ENCODE results near the gene TRAK1.

TRAK1 gene

GRCh38 chr3:42123824-42124658 is 32.9 kb downstream of the TRAK1 start:
- DNase-seq (ENCODE audit: low read depth in 3 of 3): no peak

- no peak for DNase-seq (ENCODE audit: low read depth in 3 of 3)
These were observed 36.1 kb downstream of the TRAK1 start for GRCh38 chr3:42127226-42127625.

GRCh38 chr3:42128526-42128925 is 37.4 kb downstream of the TRAK1 start:
- no peak for DNase-seq (ENCODE audit: low read depth in 3 of 3)

- no peak for DNase-seq (ENCODE audit: low read depth in 3 of 3)
These were observed 38.1 kb downstream of the TRAK1 start for GRCh38 chr3:42129014-42129953.

DNA sequence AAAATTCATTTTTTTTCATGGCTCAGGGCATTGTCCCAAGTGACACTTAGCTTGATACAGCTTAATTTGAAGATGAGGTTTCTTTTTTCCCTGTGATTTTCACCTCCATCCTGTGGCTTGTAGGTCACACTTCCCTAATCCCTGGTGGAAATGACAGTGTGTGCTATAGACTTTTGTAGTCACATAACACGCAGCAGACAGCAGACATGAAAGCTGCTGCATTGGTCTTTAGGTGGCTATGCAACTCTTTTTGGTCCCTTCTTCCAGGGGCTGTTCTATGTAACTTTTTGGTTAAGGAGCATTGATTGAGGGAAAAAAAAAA is 38.8 kb downstream of the TRAK1 start:
- no peak for DNase-seq (ENCODE audit: low read depth in 3 of 3)

- no peak for DNase-seq (ENCODE audit: low read depth in 3 of 3)
These were observed 39.3 kb downstream of the TRAK1 start for GRCh38 chr3:42130329-42131070.

- no peak for DNase-seq (ENCODE audit: low read depth in 3 of 3)
These were observed 42.5 kb downstream of the TRAK1 start for GRCh38 chr3:42133500-42134298.

- DNase-seq (ENCODE audit: low read depth in 3 of 3): no peak
These were observed 43.8 kb downstream of the TRAK1 start for GRCh38 chr3:42134867-42135464.

- DNase-seq (ENCODE audit: low read depth in 3 of 3): no peak
These were observed 48.7 kb downstream of the TRAK1 start for GRCh38 chr3:42139621-42140453.

GRCh38 chr3:42140665-42141203 is 49.6 kb downstream of the TRAK1 start:
- no peak for DNase-seq (ENCODE audit: low read depth in 3 of 3)

GRCh38 chr3:42143440-42143839 is 52.3 kb downstream of the TRAK1 start:
- no peak for DNase-seq (ENCODE audit: low read depth in 3 of 3)

- DNase-seq (ENCODE audit: low read depth in 3 of 3): no peak
These were observed 53.1 kb downstream of the TRAK1 start for GRCh38 chr3:42144209-42144608.

DNA sequence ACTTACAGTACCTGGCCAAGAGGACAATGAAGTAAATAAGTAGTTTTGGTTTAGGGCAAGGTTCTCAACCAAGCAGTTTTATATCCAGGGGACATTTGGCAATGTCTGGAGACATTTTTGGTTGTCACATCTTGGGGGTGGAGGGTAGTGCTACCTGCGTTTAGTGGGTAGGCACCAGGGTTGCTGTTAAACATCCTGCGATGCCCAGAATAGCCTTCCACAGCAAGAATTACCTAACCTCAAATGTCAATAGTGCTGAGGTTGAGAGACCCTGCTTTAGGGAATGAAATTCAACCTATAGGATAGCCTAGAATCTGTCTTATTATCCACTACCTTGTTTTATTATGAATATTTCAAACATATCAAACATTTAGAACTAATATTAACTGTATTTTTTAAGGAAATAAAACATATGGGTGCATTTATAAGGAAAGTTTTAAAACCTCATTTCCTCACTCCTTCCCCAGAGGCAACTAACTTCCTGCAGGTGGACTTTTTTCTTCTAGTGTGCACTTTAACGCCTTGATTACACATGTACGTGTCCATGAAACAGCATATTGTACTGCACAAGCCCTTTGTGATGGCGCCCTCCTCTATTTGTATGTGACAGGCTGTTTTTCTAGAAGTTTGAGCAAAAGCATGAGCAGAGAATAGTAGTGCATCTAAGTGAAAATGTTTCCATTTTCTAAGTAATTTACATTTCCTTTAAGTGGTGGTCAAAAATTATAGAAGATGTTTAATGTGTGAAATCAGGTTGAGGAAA is 57.1 kb downstream of the TRAK1 start:
- no peak for DNase-seq (ENCODE audit: low read depth in 3 of 3)

DNA sequence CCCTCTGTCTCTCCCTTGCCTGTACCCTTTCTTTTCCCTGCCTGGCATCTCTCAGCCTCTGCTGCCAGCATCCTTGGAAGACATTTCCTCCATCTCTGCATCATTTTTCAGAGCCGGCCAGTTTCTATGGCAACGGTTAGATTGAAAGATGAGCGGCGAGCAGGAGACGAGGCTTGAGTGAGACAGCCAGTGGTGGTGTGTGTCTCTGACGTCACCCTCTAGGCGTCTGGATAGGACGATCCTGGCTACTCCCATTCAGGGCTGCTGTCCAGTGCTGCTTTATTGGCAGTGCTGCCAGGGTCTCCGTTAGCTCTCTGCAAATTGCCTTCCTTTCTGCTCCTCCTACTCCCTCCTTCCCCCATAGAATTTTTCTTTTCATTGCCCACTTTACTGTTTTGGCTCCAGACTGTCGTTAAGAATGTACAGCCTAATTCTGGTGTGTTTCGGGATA is 57.9 kb downstream of the TRAK1 start:
- no peak for DNase-seq (ENCODE audit: low read depth in 3 of 3)

GRCh38 chr3:42149532-42149931 is 58.4 kb downstream of the TRAK1 start:
- DNase-seq (ENCODE audit: low read depth in 3 of 3): no peak

DNA sequence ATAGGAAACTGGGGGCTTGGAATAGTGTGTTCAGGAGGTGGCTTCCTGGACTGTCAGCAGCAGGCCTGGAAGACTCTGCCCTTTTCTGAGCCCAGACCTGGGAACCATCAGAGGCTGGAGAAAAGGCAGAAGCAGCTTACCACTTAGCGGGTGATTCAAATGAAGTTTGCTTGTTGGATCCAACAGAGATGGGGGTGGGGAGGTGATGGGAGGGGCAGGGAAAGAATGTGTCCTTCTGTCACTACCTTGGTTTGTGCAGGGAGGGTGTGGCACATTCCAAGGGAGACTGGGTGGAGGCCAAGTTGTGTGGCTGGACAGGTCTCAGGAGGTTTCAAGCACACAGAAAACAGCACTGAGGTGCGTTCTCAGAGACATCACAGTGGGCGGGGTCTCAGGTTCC is 58.8 kb downstream of the TRAK1 start:
- no peak for DNase-seq (ENCODE audit: low read depth in 3 of 3)

GRCh38 chr3:42151596-42152168 is 60.5 kb downstream of the TRAK1 start:
- DNase-seq (ENCODE audit: low read depth in 3 of 3): no peak

DNA sequence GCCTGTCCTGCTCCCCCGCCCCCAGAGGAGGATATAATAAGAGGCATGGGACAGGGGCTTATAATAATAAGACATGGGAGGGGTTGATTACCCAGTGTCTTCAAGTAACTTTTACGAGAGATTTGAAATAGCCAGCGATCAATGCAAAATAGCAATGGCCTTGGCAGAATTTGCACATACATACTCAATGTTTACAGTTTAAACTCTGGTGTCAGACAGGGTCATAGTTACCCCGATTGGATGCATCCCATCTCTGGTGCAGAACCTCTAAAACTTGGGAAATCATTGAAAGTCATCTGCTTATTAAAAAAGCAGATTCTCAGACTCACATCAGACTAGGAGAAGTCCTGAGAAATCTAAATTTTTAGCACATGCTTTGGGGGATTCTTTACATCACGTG is 61.0 kb downstream of the TRAK1 start:
- no peak for DNase-seq (ENCODE audit: low read depth in 3 of 3)

DNA sequence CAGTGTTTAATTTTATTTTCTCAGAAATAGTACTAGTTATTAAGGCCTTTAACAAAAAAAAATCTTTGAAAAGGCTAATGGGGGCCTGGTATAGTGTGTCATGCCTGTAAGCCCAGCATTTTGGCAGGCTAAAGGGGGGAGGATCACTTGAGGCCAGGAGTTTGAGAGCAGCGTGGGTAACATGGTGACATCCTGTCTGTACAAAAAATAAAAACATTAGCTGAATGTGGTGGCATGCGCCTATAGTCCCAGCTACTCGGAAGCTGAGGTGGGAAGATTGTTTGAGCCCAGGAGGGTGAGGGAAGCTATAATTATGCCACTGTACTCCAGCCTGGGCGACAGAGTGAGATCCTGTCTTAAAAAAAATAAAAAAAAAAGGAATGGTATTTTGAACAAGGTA is 61.9 kb downstream of the TRAK1 start:
- DNase-seq (ENCODE audit: low read depth in 3 of 3): no peak
